Psoas muscle (tissue), 8 donors: ENCODE data around the gene HOMER3. TPM values are rescaled to one million over a fixed set of nuclear protein-coding genes. Genes with fewer than 3 reads are reported as not detected.
"Not testable (repeated sequence)": the region's sequence is repeated elsewhere in the genome, so short reads cannot be mapped to it uniquely, and the experiment has no call there.

Source experiments
- ATAC-seq, 4 donors: fragments of 200-7000 bp; cut with Tn5 transposase; one replicate each; pipeline ENCODE4 v1.9.1; 2020; ENCODE audit warnings: moderate library complexity in 3 of 4, mild to moderate bottlenecking in 2 of 4
- DNase-seq, 2 donors: peaks; one replicate each; pipeline ENCODE4 v3.0.0-alpha.2; 2020
- H3K27ac ChIP-seq: fragments of 200-600 bp; one replicate; pipeline ENCODE4 v1.8.0; 2022
- H3K27me3 ChIP-seq, 3 donors: fragments of 200-600 bp in 1 of 3; one replicate each; pipeline versions ENCODE4 v1.6.1 to v1.8.0; 2013 to 2022; ENCODE audit warnings: low read length in 2 of 3, mild to moderate bottlenecking in 2 of 3, moderate library complexity in 1 of 3; ENCODE audit not compliant: insufficient read depth in 3 of 3
- H3K36me3 ChIP-seq, 2 donors: fragments of 200-600 bp in 1 of 2; one replicate each; pipeline versions ENCODE4 v1.6.1 to v1.8.0; 2013 to 2022; ENCODE audit warnings: low read depth in 1 of 2, mild to moderate bottlenecking in 1 of 2, moderate library complexity in 1 of 2; ENCODE audit not compliant: insufficient read depth in 1 of 2
- H3K4me1 ChIP-seq: fragments of 200-600 bp; one replicate; pipeline ENCODE4 v1.8.0; 2022
- H3K4me3 ChIP-seq: fragments of 200-600 bp; one replicate; pipeline ENCODE4 v1.8.0; 2022; ENCODE audit warnings: mild to moderate bottlenecking
- H3K9me3 ChIP-seq: fragments of 200-600 bp; one replicate; pipeline ENCODE4 v1.8.0; 2022
- WGBS, 3 donors: extraction: QIAGEN DNeasy Blood & Tissue Kit; methylation state at CpG; one replicate each; pipeline versions ENCODE4 v1.1.6 to v1.1.7; 2013; 5-methylcytosine and 5-hydroxymethylcytosine counted together
- intact Hi-C, 2 donors: fragments of 100-400 bp; cut with DNase I; formaldehyde crosslinking; loops; one replicate each; pipeline versions ENCODE4 v1.11.0 to v1.14.2; 2022
- polyA plus RNA-seq, 3 donors: library from polyadenylated mRNA; stranded (reverse); fragments of 200-250 nt; gene quantifications; one replicate each; pipeline ENCODE4 v1.2.3, GENCODE V29; 2013
- total RNA-seq, 4 donors: library from RNA; stranded (reverse); fragmentation: NEBNext Ultra II Directional in 2 of 4; extraction: Animal tissue kit (Norgen Biotek cat#: 25700) in 2 of 4; gene quantifications; one replicate each; pipeline versions ENCODE4 v1.2.1 to v1.2.4, GENCODE V29; 2021 to 2023
- TF ChIP-seq, protein P1 (sequence below): fragments of 200-600 bp; IDR thresholded peaks from one replicate; pipeline ENCODE4 v1.8.0; 2022; ENCODE audit warnings: antibody characterized with exemption
- donor health status: healthy with polysubstance abuse.
- donor health status: DM: no; HTN: no; CAD: no; lungs with moderate emphysema.
- donor health status: Bipolar disorder and iron deficiency.
- donor health status: healthy.
- donor health status: DM: yes; HTN: yes; CAD: no.
- donor health status: DM: no; HTN: no; CAD: no.
- donor health status: DM: no; HTN: no; CAD: no.
- donor health status: DM: yes; HTN: yes; CAD: no.

The HOMER3 gene
- total and polyA plus RNA-seq, 7 donors: 61.4 to 86.2 (median 72.9) TPM

DNA sequence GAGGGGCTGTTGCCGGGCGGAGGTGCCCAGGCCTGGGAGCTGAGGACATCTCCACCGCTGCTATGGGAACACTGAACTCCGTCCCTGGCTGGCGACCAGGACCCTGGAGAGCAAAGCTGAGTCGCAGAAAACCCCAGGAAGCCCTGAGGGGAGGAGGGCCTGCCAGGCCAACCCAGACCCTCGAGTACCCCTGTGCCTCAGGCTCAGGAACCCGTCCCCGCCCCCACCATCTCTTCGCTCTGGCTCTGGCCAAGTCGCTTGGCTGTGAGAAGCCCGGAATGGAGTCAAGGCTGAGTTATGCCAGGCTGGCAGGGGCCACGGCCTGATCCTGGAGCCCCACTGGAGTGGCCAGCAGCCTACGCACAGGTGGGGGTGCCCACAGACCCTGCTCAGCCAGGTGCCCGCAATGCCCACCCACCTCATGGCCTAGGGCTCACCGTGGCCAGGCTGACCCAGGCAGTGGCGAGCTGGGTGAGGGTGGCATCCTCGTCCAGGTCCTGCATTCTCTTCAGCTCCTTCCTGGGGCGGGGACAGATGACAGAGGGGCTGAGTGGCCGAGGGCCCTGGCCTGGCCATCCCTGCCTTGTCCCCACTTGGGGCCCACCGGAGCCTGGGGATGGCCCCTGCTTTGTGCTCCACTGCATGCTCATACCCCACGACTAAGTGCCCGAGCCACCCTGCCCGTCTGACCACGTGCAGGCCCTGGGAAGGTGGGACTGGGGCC, 36.5 kb downstream of the HOMER3 start:
- TF ChIP-seq, protein P1, sequence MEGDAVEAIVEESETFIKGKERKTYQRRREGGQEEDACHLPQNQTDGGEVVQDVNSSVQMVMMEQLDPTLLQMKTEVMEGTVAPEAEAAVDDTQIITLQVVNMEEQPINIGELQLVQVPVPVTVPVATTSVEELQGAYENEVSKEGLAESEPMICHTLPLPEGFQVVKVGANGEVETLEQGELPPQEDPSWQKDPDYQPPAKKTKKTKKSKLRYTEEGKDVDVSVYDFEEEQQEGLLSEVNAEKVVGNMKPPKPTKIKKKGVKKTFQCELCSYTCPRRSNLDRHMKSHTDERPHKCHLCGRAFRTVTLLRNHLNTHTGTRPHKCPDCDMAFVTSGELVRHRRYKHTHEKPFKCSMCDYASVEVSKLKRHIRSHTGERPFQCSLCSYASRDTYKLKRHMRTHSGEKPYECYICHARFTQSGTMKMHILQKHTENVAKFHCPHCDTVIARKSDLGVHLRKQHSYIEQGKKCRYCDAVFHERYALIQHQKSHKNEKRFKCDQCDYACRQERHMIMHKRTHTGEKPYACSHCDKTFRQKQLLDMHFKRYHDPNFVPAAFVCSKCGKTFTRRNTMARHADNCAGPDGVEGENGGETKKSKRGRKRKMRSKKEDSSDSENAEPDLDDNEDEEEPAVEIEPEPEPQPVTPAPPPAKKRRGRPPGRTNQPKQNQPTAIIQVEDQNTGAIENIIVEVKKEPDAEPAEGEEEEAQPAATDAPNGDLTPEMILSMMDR: no peak
- Histone ChIP-seq H3K4me3 (no peak overlapping the region), H3K27ac (no peak overlapping the region), H3K4me1 (no peaks in the 10 kb centered on the region), H3K9me3 (no peaks in the 10 kb centered on the region), H3K27me3 (no peaks in the 10 kb centered on the region), H3K36me3 (peaks cover 7 to 64% of the 10 kb centered on the region in 2 donors)
- ATAC-seq (no peak), DNase-seq (no peak)
- intact Hi-C loops: no loop called here
- WGBS, 3 donors: 87 to 91% (median 89%) methylated on average over 23 to 25 of the region's 25 CpGs

DNA sequence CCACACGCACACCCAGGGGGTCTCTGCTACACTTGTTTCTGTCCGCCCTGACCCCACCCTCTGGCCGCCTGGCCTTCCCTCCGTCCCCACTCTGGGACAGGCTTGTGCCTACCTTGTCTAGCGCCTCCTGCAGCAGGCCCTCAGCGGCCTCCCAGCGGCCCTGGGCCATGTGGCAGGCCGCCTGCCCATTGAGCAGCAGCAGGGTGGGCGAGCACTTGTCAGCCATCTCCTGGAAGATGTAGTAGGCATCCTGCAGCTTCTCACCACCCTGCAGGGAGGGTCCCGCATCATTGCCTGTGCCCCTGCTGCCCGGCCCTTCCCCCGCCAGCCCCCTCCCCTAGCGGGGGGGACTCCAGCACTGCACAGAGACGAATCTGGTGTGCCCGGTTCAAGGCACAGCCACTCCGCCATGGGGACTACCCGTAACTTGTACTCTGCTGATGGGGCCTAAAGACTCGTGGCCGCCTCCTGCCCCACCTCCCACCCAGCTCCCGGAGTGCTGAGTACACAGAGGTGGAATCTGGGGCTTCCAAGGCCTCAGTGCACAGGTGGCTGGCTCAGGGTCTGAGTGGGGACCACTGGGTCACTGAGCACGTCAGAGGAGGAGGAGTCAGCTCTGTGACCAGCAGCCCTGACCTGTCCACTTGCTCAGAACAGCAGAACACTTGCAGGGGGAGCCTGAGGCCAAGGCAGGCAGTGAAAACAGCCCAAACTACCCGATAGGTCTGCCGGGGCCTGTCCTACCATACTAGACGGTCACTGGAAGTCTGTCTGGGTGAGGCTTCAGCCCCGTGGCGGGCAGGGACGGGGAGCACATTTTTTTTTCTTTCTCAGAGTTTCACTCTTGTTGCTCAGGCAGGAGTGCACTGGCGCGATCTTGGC, 37.6 kb downstream of the HOMER3 start:
- intact Hi-C loops: no loop called here
- Histone ChIP-seq H3K4me1 (no peaks in the 10 kb centered on the region), H3K9me3 (no peaks in the 10 kb centered on the region), H3K4me3 (no peak overlapping the region), H3K27me3 (no peaks in the 10 kb centered on the region), H3K36me3 (peaks cover 7 to 64% of the 10 kb centered on the region in 2 donors), H3K27ac (no peak overlapping the region)
- ATAC-seq (no peak), DNase-seq (no peak)
- TF ChIP-seq, protein P1: no peak
- 89 to 91% (median 89%) methylated on average over 28 to 29 of the region's 29 CpGs for WGBS, 3 donors

GRCh38 chr19:18902519-18902918, 38.5 kb downstream of the HOMER3 start:
- H3K27me3 ChIP-seq, DNase-seq, H3K4me3 ChIP-seq, ATAC-seq, H3K27ac ChIP-seq, intact Hi-C loops, H3K9me3 ChIP-seq, H3K4me1 ChIP-seq: not testable (repeated sequence)
- 91 to 97% (median 96%) methylated on average over 5 of the region's 5 CpGs for WGBS, 3 donors
- peaks cover 7 to 64% of the 10 kb centered on the region in 2 donors for H3K36me3 ChIP-seq

DNA sequence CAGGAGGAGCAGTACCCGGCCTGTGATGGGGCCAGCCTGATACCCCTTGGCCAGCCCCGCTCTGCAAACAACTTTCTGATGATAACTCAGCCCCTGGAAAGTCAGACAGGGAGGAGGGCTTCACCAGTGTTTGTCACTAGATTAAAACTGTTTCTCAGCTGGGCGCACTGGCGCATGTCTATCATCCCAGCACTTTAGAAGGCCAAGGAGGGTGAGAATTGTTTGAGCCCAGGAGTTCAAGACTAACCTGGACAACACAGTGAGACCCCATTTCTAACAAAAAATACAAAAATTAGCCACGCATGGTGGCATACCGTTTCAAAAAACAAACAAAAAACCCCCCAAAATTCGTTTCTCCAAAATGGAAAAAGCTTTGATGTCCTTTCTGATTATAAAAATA, 39.5 kb downstream of the HOMER3 start:
- Histone ChIP-seq H3K4me1 (no peaks in the 10 kb centered on the region), H3K36me3 (peaks cover 3 to 57% of the 10 kb centered on the region in 2 donors)
- 81 to 92% (median 82%) methylated on average over 7 of the region's 7 CpGs for WGBS, 3 donors

More for the DNA sequence above, 39.5 kb downstream of the HOMER3 start:
- Histone ChIP-seq H3K27ac (no peak overlapping the region), H3K9me3 (no peaks in the 10 kb centered on the region), H3K4me3 (no peak overlapping the region), H3K27me3 (no peaks in the 10 kb centered on the region)
- intact Hi-C loops: no loop called here
- ATAC-seq (no peak), DNase-seq (no peak)
- TF ChIP-seq, protein P1: no peak
